Esophagus squamous epithelium (tissue), 5 donors: ENCODE results near the gene OSCP1. TPM values are rescaled to one million over a fixed set of nuclear protein-coding genes. Genes with fewer than 3 reads are reported as not detected.

Experiments
- DNase-seq: peaks from one replicate; lab custom pipeline; 2025; lab: John Stamatoyannopoulos, UW
- H3K27ac ChIP-seq, 4 donors: fragments of 200-600 bp; sonication (generic); one replicate each; pipeline ENCODE4 v1.5.1; 2016 to 2019; ENCODE audit warnings: mild to moderate bottlenecking in 1 of 4
- H3K27me3 ChIP-seq, 4 donors: fragments of 200-600 bp; sonication (generic); 1 replicate in 3 of 4; 2 replicates in 1 of 4; pipeline versions ENCODE4 v1.5.1 to v1.6.0; 2017 to 2021; ENCODE audit warnings: antibody characterized with exemption in 1 of 4
- H3K36me3 ChIP-seq, 3 donors: fragments of 200-600 bp; sonication (generic); one replicate each; pipeline ENCODE4 v1.5.1; 2016 to 2019
- H3K4me1 ChIP-seq, 3 donors: fragments of 200-600 bp; sonication (generic); one replicate each; pipeline ENCODE4 v1.5.1; 2017 to 2019
- H3K4me3 ChIP-seq, 4 donors: fragments of 200-600 bp; sonication (generic); 1 replicate in 3 of 4; 2 replicates in 1 of 4; pipeline ENCODE4 v1.5.1; 2016 to 2019; ENCODE audit warnings: mild to moderate bottlenecking in 2 of 4, moderate library complexity in 1 of 4
- H3K9me3 ChIP-seq, 3 donors: fragments of 200-600 bp; sonication (generic); one replicate each; pipeline ENCODE4 v1.5.1; 2016 to 2019
- CTCF ChIP-seq, 6 experiments: fragments of 450-650 bp in 4 of 6; fragments of 200-600 bp in 2 of 6; sonication (generic) in 2 of 6; IDR thresholded peaks; one replicate each; pipeline ENCODE4 v1.5.1; 2016 to 2019; ENCODE audit warnings: antibody characterized with exemption in 6 of 6, mild to moderate bottlenecking in 4 of 6, moderate library complexity in 4 of 6
- POLR2A ChIP-seq, 4 donors: fragments of 450-650 bp; IDR thresholded peaks; one replicate each; pipeline ENCODE4 v1.6.1; 2017; ENCODE audit warnings: antibody characterized with exemption in 4 of 4, mild to moderate bottlenecking in 4 of 4, moderate library complexity in 3 of 4
- WGBS, 2 donors: methylation state at CpG; one replicate each; pipeline ENCODE4 v1.1.5; 2018; 5-methylcytosine and 5-hydroxymethylcytosine counted together
- intact Hi-C: fragments of 100-400 bp; cut with DNase I; formaldehyde crosslinking; loops from one replicate; pipeline ENCODE4 v1.15.0; 2022
- small RNA-seq, 4 donors: library from RNA; depleted of rRNA; stranded (forward); fragments of <200 nt; gene quantifications; one replicate each; pipeline ENCODE3, GENCODE V24; 2016
- total RNA-seq, 4 donors: library from RNA; depleted of rRNA; stranded (reverse); fragments of >200 nt; gene quantifications; one replicate each; pipeline ENCODE4 v1.1.0, GENCODE V29; 2016
- donor health status: DM: yes; HTN: yes; CAD: no.

OSCP1 gene
- total RNA-seq, 4 donors from 2014 or later = 2.4 to 6.8 (median 4.5) TPM

- intact Hi-C loops = no loop called here
- WGBS, 2 donors = 67 to 73% methylated on average over 4 of the region's 4 CpGs
- peaks cover 28 to 84% (median 32%) of the 10 kb centered on the region in 3 donors for H3K4me1 ChIP-seq
Measured at GRCh38 chr1:36377791-36378492, 72.3 kb downstream of the OSCP1 start.

GRCh38 chr1:36372617-36373016 lies 77.6 kb downstream of the OSCP1 start:
- intact Hi-C loops = no loop called here
- H3K27ac ChIP-seq = peak overlapping the region; percentile 87 to 97 (median 88)
- no peak overlapping the region for H3K4me3 ChIP-seq
- no peaks in the 10 kb centered on the region for H3K27me3 ChIP-seq
- WGBS, 2 donors = 82% methylated on average over 2 of the region's 3 CpGs; no CpG with 5 or more reads in 1 of the 2 donors
- no peak for TF ChIP-seq CTCF (IDR thresholded peaks at IDR 0.05)
- no peak for TF ChIP-seq POLR2A (IDR thresholded peaks at IDR 0.05)
- H3K4me1 ChIP-seq = peaks cover 32 to 79% (median 45%) of the 10 kb centered on the region in 3 donors
- no peak for DNase-seq
- no peaks in the 10 kb centered on the region for H3K9me3 ChIP-seq
- H3K36me3 ChIP-seq = peaks cover 0 to 14% (median under 1%) of the 10 kb centered on the region in 3 donors

More at GRCh38 chr1:36377791-36378492, 72.3 kb downstream of the OSCP1 start:
- TF ChIP-seq POLR2A (IDR thresholded peaks at IDR 0.05) (no peak), CTCF (IDR thresholded peaks at IDR 0.05) (no peak)
- peak overlapping the region; percentile 9 to 53 (median 36) for H3K27ac ChIP-seq
- DNase-seq = no peak
- H3K9me3 ChIP-seq = no peaks in the 10 kb centered on the region
- H3K4me3 ChIP-seq = no peak overlapping the region
- H3K36me3 ChIP-seq = peaks cover 0 to 34% (median 0%) of the 10 kb centered on the region in 3 donors
- no peaks in the 10 kb centered on the region for H3K27me3 ChIP-seq

- Histone ChIP-seq H3K4me3 (no peak overlapping the region), H3K4me1 (peaks cover 24 to 77% (median 45%) of the 10 kb centered on the region in 3 donors), H3K27ac (peak overlapping the region in 2 of 4 donors; percentile 29 to 31), H3K36me3 (peaks cover 0 to 26% (median 7%) of the 10 kb centered on the region in 3 donors), H3K27me3 (no peaks in the 10 kb centered on the region), H3K9me3 (no peaks in the 10 kb centered on the region)
- WGBS, 2 donors = 48 to 62% methylated on average over 5 of the region's 7 CpGs
- TF ChIP-seq POLR2A (IDR thresholded peaks at IDR 0.05) = no peak
- peak; percentile 90 to 99 (median 94) for TF ChIP-seq CTCF (IDR thresholded peaks at IDR 0.05)
- intact Hi-C loops = no loop called here
- DNase-seq = no peak
Measured at GRCh38 chr1:36369061-36369861, 81.0 kb downstream of the OSCP1 start.

Small RNA genes within 50 kb of the gene (small RNA-seq; reads per million reads assigned to genes)
- gene RNU4-27P (0 reads per million in 4 donors), gene SNORA63C (0.41 to 2.3 (median 1.5) reads per million in 4 donors)

Other genes starting within 250 kb of the OSCP1 start
- 10 to 100 TPM; 56.5 to 83.5 (median 73.6) TPM for gene THRAP3, start 226.0 kb downstream of the OSCP1 start, total RNA-seq
- gene SH3D21, start 144.1 kb downstream of the OSCP1 start, total RNA-seq = 1 to 10 TPM; 2.8 to 9.7 (median 3.7) TPM
- 10 to 100 TPM in 3 of 4 donors, 1 to 10 TPM in 1; 7.5 to 22.1 (median 12.8) TPM for gene EVA1B, start 126.8 kb downstream of the OSCP1 start, total RNA-seq
- 10 to 100 TPM; 34.5 to 59.7 (median 42.3) TPM for gene STK40, start 64.5 kb downstream of the OSCP1 start, total RNA-seq
- 10 to 100 TPM in 3 of 4 donors, 1 to 10 TPM in 1; 8.5 to 29.4 (median 16.9) TPM for gene LSM10, start 52.5 kb downstream of the OSCP1 start, total RNA-seq
- gene MRPS15, start 13.9 kb upstream of the OSCP1 start, total RNA-seq = 10 to 100 TPM; 49.1 to 96.4 (median 74.0) TPM
- gene CSF3R, start 32.5 kb upstream of the OSCP1 start, total RNA-seq = 10 to 100 TPM in 1 of 4 donors, 1 to 10 TPM in 2, under 1 TPM in 1; 0.42 to 10.0 (median 4.7) TPM